GM08714 (cell line): ENCODE results near the gene CYB5R2.
"Not testable (repeated sequence)": the region's sequence is repeated elsewhere in the genome, so short reads cannot be mapped to it uniquely, and the experiment has no call there.

Source experiments
- H3K4me3 ChIP-seq: fragments of 200-500 bp; sonication (Bioruptor generic); 2 replicates; pipeline ENCODE4 v1.5.1; 2014; ENCODE audit warnings: mild to moderate bottlenecking, low read length, inconsistent platforms
- ZNF274 ChIP-seq: IDR thresholded peaks from 2 replicates; pipeline ENCODE4 v1.6.1; 2012; ENCODE audit warnings: mild to moderate bottlenecking, low read depth, low read length

CYB5R2 gene

DNA sequence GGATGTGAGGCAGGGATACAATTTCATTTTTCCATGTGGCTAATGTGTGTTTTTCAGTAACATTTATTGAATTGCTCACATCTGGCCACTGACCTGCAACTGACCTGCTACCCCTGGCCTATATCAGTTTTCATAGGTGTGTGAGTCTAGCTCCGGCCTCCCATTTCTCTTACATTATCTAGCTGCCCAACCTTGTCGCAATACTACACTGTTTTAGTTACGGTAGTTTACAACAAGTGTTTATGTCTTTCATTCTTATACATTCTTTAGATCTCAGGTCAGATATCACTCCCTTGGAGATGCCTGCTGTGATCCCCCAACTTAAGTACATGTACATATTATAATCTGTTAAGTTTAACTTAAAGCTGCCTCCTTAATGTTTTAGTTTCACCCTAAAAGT is 2.3 kb upstream of the CYB5R2 start:
- no peak for TF ChIP-seq ZNF274

DNA sequence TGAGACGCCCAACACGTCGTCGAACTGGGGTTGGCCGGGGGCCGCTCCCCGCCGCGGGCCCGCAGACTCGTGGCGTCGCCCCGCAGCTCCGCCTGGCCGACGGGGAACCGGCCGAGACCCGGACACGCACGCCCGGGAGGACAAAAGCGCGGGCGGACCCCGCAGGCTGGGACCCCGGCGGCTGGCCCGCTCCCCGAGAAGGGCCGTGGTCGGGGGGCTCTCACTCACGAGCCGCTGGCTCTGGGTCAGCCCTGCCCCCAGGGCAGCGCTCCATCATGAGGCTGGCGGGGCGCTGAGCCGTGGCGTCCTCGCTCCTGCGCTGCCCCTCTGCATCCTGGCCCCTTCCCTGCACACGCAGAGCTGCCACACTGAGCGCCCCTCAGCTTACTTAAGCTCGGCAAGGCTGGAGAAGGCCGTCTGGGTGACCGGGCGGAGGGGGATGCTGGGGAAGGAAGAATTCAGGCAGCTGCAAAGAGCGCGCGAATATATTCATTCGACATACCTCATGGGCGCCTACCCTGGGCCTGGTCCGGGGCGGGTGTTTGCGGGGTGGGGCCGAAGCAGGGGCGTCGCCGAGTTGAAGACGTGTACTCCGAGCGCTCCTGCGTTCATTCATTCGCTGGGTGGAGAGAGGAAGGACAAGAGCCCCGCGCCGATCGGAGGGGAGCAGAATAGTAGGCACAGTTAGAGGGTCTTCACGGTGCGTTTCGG is 579 bp upstream of the CYB5R2 start:
- no peak for TF ChIP-seq ZNF274
- H3K4me3 ChIP-seq, result peak overlapping the region; percentile 2; the same call in 1 of the 2 replicates

More for the DNA sequence above, 2.3 kb upstream of the CYB5R2 start:
- H3K4me3 ChIP-seq, result no peak overlapping the region

DNA sequence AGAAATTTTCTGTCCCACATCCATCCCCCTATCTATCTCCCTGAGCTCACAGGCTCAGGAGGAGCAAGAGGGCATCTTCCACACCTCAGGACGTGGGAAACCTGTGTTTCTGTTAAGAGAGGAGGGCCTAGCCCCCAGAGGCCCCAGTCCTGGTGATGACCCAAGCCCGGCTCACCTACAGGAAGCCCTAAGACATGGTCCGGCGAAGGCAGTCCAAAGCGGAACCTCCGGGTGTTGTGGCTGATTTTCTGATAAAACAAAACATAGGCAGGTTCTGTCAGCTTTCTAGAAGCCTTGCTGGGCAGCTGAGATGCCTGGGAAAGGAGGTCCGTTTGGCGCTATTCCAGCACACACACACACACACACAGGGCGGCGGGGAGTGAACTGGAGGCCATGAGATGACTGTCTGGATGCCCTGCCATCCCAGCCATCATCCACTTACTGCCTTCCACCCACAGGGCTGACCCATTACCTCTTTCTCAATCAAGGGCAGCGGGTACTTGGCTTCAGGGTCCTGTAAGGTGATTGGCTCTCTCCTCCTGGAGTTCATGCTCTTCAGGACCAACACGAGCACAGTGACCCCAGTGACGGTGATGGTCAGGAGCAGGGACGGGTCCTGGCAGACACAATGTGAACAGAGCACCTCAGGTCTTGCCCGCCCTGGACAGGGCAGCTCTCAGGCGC is 882 bp downstream of the CYB5R2 start:
- H3K4me3 ChIP-seq, result no peak overlapping the region

DNA sequence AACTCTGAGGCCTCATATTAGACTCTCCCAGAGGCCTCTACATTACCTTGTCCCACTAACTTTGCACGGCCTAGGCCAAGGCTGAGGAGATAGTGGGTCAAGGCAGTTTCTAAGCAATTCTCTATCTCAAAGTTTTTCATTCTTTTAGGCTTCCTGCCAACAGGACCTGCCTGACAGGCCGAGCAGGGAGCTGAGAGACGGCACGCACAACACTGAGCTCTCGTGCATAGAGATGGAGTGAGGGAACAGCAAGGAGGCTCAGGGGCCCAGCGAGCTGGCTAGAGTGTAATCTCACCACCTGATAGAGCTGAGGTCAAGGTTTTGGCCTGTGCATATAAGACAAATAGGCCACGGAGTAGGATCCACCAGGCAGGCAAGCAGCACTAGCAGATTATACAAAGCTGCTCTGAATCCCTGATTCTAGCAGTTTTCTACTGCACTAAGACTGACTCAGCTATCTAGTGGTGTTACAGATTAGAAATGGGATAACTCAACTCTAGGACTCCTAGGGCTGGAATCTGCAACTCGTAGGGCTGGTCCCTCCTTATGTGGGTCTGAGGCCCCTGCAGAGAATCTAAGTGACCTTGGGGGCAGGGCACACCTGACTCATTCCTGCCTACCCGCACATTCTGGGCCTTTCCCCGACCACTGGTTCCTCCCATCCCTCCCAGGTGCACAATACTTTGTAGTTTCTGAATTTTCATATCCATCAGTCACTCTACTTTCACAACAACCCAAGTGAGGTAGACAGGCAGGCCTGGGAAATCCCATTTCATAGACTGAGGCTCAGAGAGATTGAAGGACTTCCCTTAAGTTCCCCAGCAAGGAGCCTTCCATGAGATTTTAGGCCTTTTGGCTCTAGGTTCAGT is 1.7 kb downstream of the CYB5R2 start:
- no peak for TF ChIP-seq ZNF274
- no peak overlapping the region for H3K4me3 ChIP-seq

More for the DNA sequence above, 882 bp downstream of the CYB5R2 start:
- no peak for TF ChIP-seq ZNF274

DNA sequence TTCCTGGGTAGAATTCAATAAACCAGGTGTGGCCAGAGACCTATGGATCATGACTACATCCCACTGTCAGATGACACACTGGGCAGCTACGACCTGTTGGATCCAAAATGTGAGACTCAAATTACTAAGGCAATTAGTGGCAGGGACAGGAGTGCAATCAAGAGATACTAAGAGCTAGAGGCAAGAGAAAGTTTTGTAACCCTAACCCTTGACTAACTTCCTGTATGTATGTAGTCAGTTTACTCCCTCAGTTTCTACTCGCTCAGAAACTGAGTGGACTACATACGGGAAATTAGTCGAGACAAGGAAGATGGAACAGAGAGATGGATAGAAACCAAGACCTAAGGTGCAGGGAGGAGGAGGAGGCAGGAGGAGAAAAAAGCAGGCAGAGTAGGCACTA is 2.7 kb downstream of the CYB5R2 start:
- no peak overlapping the region for H3K4me3 ChIP-seq
- no peak for TF ChIP-seq ZNF274

DNA sequence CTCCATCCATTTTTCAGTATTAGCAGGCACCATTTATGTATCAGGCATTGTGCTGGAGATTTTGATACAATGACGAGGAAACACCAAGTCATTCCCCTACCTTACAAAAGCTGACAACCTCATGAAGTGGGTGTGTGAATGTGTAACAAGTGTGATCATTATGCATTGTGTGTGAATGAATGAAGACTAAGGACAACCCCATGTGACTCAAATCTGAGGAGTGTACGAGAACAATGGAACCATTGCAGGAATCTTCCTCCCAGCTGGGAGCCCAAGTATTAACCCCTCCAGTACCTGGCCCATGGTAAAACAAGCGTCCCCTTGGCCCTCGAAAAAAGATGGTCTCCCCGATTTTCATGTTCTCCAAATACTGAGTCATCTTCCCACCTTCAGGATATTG is 4.4 kb downstream of the CYB5R2 start:
- H3K4me3 ChIP-seq, result no peak overlapping the region
- no peak for TF ChIP-seq ZNF274

DNA sequence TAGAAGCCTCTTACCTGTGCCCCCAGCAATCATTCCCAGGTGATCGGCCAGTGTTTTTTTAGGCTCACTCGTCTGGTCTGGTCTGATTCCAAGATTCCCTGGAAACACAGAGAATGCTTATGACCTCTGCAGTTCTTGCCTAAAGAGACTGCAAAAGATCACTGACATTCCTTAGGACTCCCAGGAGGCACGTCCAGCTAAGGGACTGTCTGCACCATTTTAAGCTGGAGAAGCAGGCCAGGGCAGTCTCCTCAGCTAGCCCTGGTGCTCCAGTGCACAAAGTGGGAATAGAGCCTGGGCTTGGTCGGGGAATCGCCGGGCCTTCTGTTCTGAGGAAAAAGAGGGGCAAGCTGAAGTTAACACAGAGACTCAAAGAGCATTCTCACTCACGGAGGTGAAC is 4.8 kb downstream of the CYB5R2 start:
- TF ChIP-seq ZNF274, result no peak
- no peak overlapping the region for H3K4me3 ChIP-seq

DNA sequence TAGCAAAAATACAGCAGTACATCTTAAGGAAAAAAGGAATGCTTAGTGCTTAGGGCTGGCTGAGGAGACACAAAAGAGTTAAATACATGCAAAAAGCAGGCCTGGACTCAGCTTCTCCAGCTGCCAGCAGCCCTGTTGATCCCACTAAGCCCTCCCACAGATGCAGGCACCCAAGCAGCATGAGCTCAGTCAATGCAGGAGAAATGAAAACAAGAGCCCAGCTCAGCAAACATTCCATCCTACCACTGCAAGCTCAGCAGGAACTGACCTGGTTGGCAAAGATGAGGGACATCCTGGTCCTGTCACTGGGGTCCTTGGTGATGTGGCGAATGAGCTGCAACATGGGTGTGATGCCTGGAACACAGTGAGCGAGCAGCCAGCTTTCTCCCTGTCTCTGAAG is 5.8 kb downstream of the CYB5R2 start:
- TF ChIP-seq ZNF274, result no peak
- H3K4me3 ChIP-seq, result no peak overlapping the region

DNA sequence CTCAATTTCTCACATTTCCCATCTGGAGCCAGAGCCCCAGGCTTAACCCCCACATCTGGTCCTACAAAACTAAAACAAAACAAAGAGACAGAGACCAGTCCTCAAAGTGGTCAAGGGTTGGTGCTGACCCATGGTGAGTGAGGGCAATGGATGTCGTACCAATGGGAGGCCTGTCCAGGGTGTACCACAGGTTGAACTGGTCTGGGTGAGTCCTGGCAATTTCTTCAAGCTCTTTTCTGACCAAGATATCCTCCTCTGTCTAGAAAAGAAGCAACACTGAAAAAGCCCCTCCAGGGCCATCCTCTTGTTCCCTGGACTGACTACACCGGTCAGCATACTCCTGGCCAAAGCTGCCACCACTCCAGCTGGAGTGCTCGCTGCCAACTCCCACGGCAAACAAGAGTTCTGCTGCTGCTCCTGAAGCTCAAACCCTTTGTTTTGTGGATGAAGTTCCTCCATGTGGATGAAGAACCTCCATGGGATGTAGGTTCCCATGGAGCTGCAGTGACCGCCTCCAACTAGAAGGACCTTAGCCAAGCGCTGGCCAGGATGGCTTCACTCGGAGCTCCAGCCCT is 6.9 kb downstream of the CYB5R2 start:
- no peak overlapping the region for H3K4me3 ChIP-seq
- no peak for TF ChIP-seq ZNF274

DNA sequence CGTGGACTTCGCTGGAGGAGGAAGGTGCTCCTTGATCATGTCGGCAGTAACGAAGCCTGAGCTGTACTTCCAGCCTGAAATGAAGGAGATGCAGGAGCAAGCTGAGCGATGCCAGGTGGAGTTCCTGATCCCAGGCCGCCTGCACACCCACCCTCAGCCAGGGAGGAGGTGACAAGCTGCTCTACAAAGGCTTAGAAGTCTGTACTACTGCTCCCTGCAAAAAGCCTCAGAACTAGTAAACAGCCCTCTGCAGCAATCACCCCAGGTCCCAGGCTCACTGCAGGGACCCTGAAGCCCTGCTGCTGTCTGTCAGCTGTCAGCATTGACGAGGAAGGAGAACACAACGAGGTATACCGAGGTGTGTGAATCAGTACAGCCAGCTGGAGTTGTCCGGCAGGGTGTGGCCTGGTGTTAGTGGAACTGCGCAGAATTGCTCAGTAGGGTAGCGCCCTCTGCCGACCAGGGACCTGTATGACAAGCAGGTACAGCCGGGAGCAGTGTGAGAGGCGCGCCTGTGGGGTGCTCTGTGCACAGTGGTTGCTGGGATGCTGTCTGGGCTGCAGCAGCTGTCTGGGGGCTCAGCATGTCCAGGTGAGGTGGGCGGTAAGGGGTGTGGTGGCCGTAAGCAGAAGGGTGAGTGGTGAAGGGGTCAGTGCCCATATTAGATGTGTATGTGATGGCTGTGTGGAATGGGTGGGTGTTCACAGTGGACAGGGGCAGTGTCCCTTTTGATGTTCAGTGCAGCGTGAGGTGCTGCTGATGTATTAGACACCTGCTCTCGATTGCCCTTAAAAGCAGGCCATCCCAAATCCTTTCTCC is 7.6 kb downstream of the CYB5R2 start:
- no peak for TF ChIP-seq ZNF274
- H3K4me3 ChIP-seq, result no peak overlapping the region

DNA sequence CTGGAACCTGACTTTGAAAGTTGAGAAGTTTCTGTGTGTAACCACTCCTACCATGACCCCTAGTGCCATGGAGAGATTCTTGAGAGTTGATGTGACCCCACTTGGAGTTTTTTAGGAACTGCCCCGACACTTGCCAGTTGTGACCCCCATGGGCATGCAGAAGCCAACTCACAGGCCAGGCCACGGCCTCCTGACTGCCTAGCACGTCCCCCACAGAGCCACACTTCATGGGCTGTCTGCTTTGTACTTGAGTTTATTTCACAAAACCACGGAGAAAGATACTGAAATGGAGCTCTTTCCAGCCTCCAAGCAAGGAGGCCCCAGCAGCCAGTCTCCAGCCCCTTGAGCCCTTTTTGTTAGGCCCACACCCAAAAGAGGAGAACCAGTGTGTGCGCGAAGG is 8.4 kb downstream of the CYB5R2 start:
- H3K4me3 ChIP-seq, result no peak overlapping the region
- no peak for TF ChIP-seq ZNF274

DNA sequence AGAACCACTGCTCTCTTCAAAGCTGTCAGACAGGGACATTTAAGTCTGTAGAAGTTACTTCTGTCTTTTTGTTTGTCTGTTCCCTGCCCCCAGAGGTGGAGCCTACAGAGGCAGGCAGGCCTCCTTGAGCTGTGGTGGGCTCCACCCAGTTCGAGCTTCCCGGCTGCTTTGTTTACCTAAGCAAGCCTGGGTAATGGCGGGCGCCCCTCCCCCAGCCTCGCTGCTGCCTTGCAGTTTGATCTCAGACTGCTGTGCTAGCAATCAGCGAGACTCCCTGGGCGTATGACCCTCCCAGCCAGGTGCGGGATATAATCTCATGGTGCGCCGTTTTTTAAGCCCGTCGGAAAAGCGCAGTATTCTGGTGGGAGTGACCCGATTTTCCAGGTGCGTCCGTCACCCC is 9.8 kb downstream of the CYB5R2 start:
- H3K4me3 ChIP-seq, result not testable (repeated sequence)

DNA sequence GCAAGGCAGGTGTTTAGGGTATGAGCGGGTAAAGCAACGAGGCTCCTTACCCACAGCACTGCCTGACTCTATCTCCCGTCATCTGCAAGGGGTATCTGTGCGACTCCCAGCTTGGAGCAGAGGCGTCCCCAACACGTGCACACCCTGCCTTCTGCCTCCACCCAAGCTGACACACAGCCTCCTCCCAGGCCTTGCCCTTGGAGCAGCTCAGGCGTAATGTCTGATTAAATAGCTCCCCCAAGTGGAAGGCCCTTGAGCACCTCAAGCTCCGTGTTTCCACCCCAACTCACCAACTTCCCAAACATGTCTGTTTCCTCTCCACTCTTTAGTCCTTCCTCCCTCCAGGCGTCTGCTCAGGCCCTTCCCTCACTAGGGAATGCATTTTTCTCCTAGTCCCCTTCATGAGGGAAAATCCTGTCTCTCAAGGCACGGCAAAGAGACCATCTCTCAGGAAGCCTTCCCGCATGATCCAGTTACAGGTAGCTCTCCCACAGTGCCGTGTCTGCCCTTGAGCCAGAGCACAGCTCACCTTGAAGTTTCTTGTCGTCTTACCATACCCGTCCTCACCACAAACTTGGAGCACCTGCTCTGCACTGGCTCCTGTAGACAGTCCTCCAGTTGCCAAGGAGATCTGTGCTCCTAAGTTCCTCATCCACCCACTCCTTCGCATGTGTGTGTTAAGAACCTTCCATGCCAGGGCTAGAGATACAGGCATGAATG is 15.8 kb downstream of the CYB5R2 start:
- no peak for TF ChIP-seq ZNF274
- no peak overlapping the region for H3K4me3 ChIP-seq
